ENCODE data around the gene CLCN4.

DNA sequence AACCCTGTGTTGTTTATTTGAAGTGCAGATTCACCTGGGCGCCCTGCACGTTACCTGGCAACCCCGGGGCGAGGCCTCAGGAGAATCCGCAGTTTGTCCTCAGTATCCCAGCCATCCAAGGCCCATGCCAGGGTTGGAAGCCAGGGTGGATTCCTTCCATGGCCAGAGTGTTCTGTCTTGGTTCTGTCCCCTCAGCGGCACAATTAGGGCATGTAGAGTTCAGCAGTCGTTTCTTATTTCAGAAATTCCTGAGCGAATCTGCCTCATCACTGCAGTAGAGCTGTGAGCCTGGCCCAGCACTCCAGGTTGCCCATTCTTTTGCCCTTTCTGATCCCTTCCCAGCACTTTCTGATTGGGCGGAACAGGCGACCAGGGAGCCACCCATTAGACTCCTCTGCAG is 29.9 kb upstream of the CLCN4 start:
- TF ChIP-seq, protein P1, sequence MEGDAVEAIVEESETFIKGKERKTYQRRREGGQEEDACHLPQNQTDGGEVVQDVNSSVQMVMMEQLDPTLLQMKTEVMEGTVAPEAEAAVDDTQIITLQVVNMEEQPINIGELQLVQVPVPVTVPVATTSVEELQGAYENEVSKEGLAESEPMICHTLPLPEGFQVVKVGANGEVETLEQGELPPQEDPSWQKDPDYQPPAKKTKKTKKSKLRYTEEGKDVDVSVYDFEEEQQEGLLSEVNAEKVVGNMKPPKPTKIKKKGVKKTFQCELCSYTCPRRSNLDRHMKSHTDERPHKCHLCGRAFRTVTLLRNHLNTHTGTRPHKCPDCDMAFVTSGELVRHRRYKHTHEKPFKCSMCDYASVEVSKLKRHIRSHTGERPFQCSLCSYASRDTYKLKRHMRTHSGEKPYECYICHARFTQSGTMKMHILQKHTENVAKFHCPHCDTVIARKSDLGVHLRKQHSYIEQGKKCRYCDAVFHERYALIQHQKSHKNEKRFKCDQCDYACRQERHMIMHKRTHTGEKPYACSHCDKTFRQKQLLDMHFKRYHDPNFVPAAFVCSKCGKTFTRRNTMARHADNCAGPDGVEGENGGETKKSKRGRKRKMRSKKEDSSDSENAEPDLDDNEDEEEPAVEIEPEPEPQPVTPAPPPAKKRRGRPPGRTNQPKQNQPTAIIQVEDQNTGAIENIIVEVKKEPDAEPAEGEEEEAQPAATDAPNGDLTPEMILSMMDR (conservative IDR thresholded peaks at IDR 0.05), result no peak
- no peak for TF ChIP-seq ZFX (IDR thresholded peaks at IDR 0.05)

Measured in C4-2B (cell line).